Measurements from ENCODE around the gene CCDC71.

CCDC71 gene

GRCh38 chr3:49165771-49166751, at the start of gene CCDC71:
TSS of gene CCDC71 (minus strand) at chr3:49166331. CDS start at chr3:49164208, 2,123 bp downstream.
- DNase-seq (ENCODE audit: low read depth), result peak; percentile 29

GRCh38 chr3:49213998-49214397, 47.9 kb upstream of the CCDC71 start:
- no peak for DNase-seq (ENCODE audit: low read depth)

GRCh38 chr3:49213541-49213943, 47.4 kb upstream of the CCDC71 start:
- DNase-seq (ENCODE audit: low read depth), result no peak

GRCh38 chr3:49199900-49200281, 33.8 kb upstream of the CCDC71 start:
- DNase-seq (ENCODE audit: low read depth), result peak; percentile 6

- peak; percentile 73 for DNase-seq (ENCODE audit: low read depth)
These were observed 33.2 kb upstream of the CCDC71 start for GRCh38 chr3:49199239-49199899.

- DNase-seq (ENCODE audit: low read depth), result no peak
These were observed 32.6 kb upstream of the CCDC71 start for GRCh38 chr3:49198611-49199230.

- no peak for DNase-seq (ENCODE audit: low read depth)
These were observed 32.0 kb upstream of the CCDC71 start for GRCh38 chr3:49198161-49198560.

GRCh38 chr3:49191741-49192140, 25.6 kb upstream of the CCDC71 start:
- DNase-seq (ENCODE audit: low read depth), result no peak

GRCh38 chr3:49183873-49184272, 17.7 kb upstream of the CCDC71 start:
- DNase-seq (ENCODE audit: low read depth), result no peak

GRCh38 chr3:49182682-49183081, 16.6 kb upstream of the CCDC71 start:
- DNase-seq (ENCODE audit: low read depth), result no peak

GRCh38 chr3:49181351-49181750, 15.2 kb upstream of the CCDC71 start:
- no peak for DNase-seq (ENCODE audit: low read depth)

GRCh38 chr3:49180116-49180515, 14.0 kb upstream of the CCDC71 start:
- no peak for DNase-seq (ENCODE audit: low read depth)

- DNase-seq (ENCODE audit: low read depth), result no peak
These were observed 10.9 kb upstream of the CCDC71 start for GRCh38 chr3:49177073-49177472.

GRCh38 chr3:49175530-49175929, 9.4 kb upstream of the CCDC71 start:
- no peak for DNase-seq (ENCODE audit: low read depth)

GRCh38 chr3:49174397-49174985, 8.4 kb upstream of the CCDC71 start:
- DNase-seq (ENCODE audit: low read depth), result no peak

GRCh38 chr3:49173792-49174170, 7.7 kb upstream of the CCDC71 start:
- no peak for DNase-seq (ENCODE audit: low read depth)

GRCh38 chr3:49173116-49173791, 7.1 kb upstream of the CCDC71 start:
- no peak for DNase-seq (ENCODE audit: low read depth)

GRCh38 chr3:49172551-49173041, 6.5 kb upstream of the CCDC71 start:
- no peak for DNase-seq (ENCODE audit: low read depth)

GRCh38 chr3:49171775-49172500, 5.8 kb upstream of the CCDC71 start:
- DNase-seq (ENCODE audit: low read depth), result no peak

- DNase-seq (ENCODE audit: low read depth), result peak; percentile 71
These were observed 5.1 kb upstream of the CCDC71 start, which contains the start of gene KLHDC8B for GRCh38 chr3:49171119-49171774. TSS of gene KLHDC8B (plus strand) at chr3:49171598. CDS start at chr3:49172770, 1,172 bp downstream.
